Iris pigment epithelial cell (primary cell): ENCODE measurements around the gene CCDC88B.
A peak's percentile ranks its signal among the peaks of the same experiment; 100 is the strongest.

Experiments
- DNase-seq: peaks from one replicate; pipeline ENCODE4 v3.0.0-alpha.2; 2011; ENCODE audit warnings: low read depth

CCDC88B gene, protein sequence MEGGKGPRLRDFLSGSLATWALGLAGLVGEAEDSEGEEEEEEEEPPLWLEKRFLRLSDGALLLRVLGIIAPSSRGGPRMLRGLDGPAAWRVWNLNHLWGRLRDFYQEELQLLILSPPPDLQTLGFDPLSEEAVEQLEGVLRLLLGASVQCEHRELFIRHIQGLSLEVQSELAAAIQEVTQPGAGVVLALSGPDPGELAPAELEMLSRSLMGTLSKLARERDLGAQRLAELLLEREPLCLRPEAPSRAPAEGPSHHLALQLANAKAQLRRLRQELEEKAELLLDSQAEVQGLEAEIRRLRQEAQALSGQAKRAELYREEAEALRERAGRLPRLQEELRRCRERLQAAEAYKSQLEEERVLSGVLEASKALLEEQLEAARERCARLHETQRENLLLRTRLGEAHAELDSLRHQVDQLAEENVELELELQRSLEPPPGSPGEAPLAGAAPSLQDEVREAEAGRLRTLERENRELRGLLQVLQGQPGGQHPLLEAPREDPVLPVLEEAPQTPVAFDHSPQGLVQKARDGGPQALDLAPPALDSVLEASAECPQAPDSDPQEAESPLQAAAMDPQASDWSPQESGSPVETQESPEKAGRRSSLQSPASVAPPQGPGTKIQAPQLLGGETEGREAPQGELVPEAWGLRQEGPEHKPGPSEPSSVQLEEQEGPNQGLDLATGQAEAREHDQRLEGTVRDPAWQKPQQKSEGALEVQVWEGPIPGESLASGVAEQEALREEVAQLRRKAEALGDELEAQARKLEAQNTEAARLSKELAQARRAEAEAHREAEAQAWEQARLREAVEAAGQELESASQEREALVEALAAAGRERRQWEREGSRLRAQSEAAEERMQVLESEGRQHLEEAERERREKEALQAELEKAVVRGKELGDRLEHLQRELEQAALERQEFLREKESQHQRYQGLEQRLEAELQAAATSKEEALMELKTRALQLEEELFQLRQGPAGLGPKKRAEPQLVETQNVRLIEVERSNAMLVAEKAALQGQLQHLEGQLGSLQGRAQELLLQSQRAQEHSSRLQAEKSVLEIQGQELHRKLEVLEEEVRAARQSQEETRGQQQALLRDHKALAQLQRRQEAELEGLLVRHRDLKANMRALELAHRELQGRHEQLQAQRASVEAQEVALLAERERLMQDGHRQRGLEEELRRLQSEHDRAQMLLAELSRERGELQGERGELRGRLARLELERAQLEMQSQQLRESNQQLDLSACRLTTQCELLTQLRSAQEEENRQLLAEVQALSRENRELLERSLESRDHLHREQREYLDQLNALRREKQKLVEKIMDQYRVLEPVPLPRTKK (N-terminal part only)

DNA sequence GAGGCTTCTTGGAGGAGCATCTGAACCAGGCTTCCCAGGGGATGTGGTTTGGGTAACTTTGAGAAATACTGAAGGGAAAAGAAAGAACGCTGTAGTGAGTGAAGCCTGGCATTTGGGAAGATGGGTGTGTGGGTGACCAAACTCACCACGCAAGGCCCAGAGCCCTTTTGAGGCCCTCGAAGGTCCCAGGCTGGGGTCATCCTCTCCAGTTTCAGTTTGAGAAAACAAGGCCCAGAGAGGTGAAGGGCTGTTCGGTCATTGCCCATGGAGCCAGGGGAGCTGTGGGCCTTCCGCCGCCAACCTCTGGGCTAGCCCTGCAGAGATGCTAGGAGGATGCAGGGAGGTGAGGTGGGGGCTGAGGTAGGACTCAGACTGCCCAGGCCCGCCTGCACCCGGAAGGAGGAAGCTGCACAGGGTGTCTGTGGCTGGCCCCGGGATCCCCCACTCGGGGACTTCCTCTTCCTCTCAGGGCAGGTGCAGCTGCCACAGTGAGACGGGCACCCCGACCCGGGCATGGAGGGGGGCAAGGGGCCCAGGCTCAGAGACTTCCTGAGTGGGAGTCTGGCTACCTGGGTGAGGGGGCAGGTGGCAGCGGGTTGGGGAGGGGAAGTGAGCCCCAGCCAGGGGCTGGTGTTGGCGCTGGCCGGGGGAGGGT lies at the start of gene CCDC88B:
Gene CCDC88B, plus strand, starts transcription at position 451 of the 655 bp plus-strand sequence. Its CDS starts 63 bp downstream, at position 514.
- no peak for DNase-seq

DNA sequence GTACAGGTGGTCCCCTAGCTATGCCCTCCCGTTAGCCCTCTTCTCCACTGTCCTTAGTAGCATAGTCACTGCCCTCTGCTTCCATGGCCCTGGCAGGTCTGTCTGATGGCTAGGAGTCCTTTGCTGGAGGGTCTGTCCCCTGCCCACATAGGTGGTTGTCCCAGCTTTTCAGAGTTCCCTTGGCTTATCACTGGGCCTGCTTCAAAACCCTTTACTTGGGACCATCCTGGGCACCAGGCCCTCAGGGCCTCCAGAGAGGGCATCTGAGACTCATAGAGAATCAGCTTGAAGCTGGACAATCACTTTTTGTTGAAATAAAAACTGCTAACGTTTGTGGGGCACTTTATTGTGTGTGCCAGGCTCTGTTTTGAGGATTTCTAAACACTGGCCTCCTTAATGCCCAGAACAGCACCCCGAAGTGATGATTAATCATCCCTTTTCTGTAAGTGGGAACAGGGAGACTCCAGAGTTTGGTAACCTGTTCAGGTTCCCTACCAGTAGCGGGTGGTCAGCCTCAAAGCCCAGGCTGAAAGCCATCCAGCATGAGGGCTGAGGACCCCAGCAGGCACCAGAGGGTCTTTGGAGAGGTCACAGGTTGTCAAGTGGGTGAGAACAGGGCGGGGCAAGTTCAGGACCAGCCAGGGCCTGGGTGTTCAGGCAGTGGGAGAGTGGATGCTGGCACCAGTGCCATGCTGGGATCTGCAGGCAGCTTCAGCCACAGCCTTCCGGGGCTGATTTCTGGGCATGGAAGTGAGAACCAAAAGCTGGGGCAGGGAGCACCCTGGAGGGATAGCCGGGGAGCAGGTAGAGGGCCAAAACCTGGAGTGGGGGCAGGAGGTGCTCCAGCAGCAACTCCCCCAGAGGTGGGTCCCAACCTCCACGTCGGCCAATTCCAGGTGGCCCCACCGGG lies 49.4 kb upstream of the CCDC88B start:
- no peak for DNase-seq

DNA sequence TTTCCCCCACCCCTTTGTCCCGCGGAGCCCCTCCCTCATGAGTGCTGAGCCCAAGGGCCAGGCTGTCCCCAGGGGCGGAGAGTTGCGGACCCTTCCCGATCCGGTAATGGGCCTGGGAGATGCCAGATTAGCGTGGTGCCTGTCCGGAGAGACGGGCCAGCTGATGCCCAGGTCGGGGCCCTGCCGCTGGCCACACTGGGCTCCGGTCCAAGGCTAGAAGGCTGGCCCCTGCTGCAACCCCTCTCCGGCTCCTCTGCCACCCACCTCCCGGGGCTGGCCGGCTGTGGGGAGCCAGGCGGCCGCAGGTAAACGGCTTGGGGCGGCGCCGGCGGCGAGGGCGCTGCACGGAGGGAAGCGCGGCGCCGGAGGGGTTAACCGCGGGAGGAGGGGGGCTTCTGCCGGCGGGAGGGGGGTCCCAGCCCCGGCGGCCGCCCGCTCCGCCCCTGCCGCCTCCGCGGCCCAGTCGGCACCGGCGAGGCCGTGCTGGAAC lies 48.7 kb upstream of the CCDC88B start, which contains the start of gene KCNK4:
Gene KCNK4, plus strand, starts transcription at position 41 of the 490 bp plus-strand sequence. CDS start 1,717 bp downstream, outside the sequence.
- no peak for DNase-seq

DNA sequence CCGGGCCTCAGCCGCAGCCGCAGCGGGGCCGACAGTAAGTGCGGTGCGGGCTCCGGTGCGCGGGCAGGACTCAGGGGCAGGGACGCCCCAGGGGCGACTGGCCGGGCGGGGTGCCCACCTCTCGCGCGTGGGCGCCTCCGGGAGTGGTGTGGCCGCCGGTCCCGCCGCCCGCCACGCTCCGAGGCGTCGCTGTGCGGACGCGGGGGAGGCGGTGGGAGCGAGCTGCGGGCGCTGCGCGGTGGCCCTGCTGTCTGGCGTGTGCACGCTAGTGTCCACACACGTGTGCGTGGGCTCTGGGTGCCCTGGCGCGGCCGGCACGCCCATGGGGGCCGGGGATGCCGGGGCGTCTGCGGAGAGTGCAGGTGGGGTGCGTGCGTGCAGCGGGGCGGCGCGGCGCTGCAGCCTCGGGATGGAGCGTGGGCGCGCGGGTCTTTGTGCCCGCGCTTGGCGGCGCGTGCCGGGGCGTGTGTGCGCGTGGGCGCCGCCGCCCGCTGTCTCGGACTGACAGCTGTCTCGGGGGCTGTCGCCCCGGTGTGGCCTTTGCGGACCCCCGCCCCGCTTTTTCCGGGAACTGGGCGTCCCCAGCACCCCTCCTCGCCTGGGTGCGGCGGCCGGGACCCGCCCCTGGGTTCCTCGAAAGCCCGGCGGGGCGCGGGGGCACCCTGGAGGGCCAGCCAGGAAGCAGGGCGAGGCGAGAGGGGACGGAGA lies 48.1 kb upstream of the CCDC88B start:
- no peak for DNase-seq

DNA sequence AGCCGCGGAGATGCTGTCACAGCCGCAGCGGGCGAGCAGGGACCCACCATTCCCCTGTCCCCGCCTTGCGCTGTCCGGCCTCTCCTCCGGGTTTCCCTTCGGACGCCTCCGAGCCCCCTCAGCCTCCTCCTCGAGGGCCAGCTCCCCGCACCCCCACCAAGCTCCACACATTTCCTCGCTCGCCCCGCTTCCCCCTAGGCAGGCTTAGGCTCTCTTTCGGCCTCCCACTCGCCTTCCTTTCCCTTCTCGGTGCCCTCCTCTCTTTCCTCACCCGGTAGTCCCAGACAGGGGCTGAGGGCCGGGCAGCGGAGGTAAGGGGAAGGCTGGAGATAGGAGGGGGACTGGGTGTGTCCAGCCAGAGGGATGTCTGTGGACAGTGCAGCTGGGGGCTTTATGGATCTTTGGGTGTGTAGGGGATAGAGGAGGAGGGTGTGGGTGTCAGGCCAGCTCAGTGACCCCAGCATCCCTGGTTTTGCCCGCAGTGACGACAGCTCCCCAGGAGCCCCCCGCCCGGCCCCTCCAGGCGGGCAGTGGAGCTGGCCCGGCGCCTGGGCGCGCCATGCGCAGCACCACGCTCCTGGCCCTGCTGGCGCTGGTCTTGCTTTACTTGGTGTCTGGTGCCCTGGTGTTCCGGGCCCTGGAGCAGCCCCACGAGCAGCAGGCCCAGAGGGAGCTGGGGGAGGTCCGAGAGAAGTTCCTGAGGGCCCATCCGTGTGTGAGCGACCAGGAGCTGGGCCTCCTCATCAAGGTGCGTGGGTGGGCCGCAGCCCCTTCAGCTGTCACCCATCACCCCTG lies 47.3 kb upstream of the CCDC88B start:
- no peak for DNase-seq

DNA sequence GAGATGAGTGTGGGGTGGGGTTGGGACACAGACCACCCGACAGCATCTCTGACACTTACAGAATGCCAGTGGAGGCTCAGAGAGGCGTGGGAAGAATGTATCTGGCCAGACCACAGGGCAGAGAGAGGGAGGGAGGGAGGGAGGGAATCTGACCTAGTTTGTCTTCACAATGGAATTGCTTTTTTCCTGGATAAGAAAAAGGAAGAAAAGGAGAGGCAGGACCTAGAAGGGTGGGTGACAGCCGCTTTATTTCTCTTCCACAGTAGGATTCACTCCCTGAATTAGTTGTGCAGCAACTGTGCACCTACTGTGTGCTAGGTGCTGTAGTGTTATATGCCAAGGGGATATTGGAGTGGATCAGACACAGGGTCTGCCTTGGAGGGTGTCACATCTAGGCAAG lies 45.2 kb upstream of the CCDC88B start:
- peak; percentile 38 for DNase-seq

DNA sequence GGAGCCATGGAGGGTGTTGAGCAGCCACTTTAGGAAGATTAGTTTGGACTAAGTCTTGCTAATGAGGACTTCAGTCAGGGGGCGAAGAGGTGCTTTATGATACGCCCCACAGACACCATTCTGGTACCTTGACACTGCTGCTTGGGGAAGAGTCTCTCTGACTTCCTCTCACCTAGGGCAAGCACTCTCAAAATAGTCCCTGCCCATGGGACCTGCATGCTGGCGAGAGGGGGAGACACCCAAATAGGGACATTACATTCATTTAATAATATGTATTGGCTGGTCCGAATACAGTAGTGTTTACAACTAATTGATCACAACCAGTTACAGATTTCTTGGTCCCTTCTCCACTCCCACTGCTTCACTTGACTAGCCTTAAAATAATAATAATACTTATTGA lies 44.2 kb upstream of the CCDC88B start:
- no peak for DNase-seq

DNA sequence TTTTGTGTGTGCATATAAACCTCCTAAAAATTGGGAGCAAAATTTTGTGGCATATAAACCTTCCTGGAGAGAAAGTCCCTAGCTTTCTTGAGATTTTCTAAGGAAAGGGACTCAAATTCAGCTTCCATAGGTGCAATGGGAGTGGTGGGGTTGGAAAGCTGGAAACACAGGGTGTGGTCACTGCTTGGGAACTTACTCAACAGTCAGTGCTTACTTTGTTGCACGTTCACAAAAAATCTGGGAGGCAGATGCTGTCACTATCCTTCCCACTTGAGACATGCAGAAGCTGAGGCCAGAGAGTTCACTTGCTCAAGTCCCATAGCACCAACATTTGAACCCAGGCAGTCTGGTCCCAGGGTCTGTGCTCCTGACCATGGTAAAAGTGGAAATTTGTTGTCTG lies 43.8 kb upstream of the CCDC88B start:
- no peak for DNase-seq

DNA sequence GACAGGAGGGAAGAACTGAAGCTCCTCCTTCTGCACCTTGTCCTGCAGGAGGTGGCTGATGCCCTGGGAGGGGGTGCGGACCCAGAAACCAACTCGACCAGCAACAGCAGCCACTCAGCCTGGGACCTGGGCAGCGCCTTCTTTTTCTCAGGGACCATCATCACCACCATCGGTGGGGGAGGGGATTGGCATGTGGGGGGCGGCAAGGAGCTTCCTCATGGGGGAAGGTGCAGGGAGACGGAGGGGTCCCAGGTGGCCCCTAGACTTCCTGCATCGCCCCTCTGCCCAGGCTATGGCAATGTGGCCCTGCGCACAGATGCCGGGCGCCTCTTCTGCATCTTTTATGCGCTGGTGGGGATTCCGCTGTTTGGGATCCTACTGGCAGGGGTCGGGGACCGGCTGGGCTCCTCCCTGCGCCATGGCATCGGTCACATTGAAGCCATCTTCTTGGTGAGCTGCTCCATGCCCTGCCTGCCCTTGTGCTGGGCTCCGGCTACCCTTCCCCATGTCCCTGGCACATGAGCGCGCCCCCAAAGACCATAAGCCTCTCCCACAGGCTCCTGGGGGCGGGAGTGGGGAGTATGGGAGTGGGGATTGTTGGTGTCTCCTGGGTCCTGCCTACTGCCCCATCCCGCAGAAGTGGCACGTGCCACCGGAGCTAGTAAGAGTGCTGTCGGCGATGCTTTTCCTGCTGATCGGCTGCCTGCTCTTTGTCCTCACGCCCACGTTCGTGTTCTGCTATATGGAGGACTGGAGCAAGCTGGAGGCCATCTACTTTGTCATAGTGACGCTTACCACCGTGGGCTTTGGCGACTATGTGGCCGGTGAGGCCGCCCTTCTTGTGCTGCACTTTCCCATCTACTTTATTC lies 42.9 kb upstream of the CCDC88B start:
- DNase-seq = no peak

DNA sequence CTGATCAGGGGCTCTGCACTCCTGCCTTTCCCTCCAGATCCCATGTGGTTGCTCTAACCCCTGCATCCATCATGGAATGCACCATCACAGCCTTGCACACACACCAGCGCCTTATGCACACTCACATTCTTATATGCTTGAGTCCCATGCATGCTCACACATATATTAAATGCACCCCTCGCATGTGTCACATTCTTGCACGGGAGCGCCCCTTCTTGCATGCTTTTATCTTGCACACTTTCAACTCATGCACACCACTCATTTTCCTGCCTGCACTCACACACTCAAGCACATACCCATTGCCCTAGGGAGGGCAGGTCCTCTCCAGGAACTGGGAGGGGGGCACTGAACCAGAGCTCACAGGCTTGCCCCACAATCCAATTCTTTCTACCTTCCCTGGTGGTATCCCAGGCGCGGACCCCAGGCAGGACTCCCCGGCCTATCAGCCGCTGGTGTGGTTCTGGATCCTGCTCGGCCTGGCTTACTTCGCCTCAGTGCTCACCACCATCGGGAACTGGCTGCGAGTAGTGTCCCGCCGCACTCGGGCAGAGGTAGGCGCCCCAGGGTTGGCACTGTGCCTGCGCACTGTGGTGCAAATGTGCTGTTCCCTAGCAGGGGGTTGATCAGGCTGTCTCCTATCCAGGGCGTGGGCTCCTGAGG lies 42.2 kb upstream of the CCDC88B start:
- DNase-seq = no peak

DNA sequence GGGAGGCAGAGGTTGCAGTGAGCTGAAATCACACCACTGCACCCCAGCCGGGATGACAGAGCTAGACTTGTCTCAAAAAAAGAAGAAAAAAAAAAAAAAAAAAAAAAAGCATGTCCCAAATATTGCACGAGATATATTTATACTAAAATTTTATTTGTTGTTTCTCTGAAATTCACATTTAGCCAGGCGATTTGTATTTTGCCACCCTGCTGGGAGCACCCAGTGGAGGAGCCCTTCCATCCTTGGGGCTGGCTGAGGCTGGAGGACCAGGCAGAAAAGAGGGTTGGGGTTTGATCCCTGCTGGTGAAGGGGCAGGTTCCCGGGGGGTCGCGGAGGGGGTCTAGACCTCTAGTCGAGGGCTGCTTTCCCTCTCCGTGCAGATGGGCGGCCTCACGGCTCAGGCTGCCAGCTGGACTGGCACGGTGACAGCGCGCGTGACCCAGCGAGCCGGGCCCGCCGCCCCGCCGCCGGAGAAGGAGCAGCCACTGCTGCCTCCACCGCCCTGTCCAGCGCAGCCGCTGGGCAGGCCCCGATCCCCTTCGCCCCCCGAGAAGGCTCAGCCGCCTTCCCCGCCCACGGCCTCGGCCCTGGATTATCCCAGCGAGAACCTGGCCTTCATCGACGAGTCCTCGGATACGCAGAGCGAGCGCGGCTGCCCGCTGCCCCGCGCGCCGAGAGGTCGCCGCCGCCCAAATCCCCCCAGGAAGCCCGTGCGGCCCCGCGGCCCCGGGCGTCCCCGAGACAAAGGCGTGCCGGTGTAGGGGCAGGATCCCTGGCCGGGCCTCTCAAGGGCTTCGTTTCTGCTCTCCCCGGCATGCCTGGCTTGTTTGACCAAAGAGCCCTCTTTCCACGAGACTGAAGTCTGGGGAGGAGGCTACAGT lies 40.8 kb upstream of the CCDC88B start:
- no peak for DNase-seq

DNA sequence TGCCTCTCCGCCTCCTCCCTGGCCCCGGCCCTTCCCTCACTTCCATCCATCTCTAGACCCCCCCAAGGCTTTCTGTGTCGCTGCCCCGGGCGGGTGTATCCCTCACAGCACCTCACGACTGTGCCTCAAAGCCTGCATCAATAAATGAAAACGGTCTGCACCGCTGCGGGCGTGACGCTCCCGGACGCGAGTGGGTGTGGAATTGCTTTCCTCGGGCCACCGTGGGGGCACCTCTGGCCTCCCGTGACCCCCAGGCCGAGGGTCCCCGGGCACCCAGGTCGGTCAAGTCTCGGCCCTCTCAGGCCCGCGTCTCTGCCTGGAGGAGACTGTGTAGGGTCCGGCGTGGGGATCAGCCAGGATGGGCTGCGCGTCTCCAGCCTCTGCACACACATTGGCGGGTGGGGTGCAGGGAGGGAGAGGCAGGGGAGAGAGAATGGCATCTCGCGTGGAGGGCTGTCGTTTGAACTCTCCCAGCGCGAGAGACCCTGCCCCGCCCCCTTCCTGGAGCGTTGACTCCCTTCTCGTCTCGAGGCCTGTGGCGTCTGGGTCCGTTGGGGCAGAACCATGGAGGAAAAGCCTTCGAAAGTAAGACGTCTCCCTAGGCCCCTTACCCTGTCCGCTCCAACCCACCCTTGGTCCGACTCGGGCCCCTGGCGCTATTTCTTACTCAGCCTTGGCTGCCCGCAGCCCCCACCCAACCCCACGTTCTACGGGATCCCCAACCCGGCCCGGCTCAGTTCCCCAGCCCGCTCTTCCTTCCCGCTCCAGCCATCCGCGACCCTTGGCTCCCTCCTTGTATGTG lies 40.0 kb upstream of the CCDC88B start, which contains the start of gene CATSPERZ:
Gene CATSPERZ, plus strand, starts transcription at position 512 of the 802 bp plus-strand sequence. Its CDS starts 53 bp downstream, at position 565.
- DNase-seq = no peak

DNA sequence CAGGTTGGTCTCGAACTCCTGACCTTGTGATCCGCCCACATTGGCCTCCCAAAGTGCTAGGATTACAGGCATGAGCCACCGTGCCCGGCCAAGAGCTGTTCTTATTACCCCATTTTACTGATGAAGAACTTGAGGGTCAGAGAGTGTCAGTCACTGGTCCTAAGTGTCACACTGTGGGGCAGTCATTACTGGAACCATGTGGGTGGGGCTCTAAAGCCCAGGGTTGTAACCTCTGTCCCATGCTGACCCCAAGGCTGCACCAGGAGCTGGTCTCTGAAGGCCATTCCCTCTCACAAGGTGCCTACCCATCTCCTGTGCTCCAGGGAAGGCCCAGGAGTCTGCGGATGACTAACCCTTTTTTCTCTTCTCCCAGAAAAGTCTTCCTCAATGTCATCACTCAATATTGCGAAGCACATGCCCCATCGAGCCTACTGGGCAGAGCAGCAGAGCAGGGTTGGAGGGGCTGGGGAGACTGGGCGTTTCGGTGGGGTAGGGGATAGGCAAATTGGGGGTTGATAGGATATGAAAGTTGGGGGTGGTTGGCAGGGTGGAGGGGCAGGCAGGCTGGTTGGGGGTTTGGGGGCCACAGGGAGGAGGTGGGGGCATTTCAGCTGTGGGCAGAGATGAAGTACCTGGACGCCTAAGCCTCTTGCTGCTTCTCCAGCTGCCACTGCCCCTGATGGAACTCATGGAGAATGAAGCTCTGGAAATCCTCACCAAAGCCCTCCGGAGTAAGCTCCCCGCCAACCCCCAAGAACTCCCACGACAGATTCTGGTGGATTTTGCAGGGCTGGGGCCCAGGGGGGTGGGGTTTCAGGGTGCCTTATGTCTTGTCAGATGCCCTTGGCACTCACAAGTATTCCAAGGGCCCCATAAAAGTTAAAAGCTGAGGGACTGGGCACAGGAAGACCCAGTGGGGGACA lies 36.6 kb upstream of the CCDC88B start:
- no peak for DNase-seq

DNA sequence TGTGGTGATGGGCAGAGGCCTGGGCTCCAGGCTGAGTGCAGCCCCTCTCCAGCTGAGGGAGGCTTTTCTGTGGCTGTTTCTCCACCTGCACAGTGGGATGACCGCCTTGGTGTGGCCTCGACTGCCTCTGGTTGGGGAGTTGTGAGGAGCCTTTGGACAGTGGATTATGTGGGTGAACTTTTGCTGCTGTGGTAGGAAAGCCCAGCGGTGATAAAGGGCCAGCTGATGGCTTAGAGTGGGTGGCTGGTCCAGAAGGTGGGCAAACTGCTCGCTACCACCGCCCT lies 36.0 kb upstream of the CCDC88B start:
- DNase-seq = no peak
